NCI-H345 (cell line): ENCODE results near the gene ENPP4.
A peak's percentile ranks its signal among the peaks of the same experiment; 100 is the strongest.
"Not testable (repeated sequence)": the region's sequence is repeated elsewhere in the genome, so short reads cannot be mapped to it uniquely, and the experiment has no call there.

Experiments used
- DNase-seq: peaks from one replicate; lab custom pipeline; 2025; lab: John Stamatoyannopoulos, UW

The ENPP4 gene

GRCh38 chr6:46129629-46130511, at the start of gene ENPP4:
Gene ENPP4 (plus strand): TSS chr6:46129989. CDS start chr6:46139584, 9,595 bp downstream.
- peak; percentile 96 for DNase-seq

GRCh38 chr6:46080111-46080510, 49.7 kb upstream of the ENPP4 start:
- no peak for DNase-seq

- DNase-seq, result not testable (repeated sequence)
Observed at GRCh38 chr6:46085688-46086087, 44.1 kb upstream of the ENPP4 start.

- DNase-seq, result peak; percentile 68
Observed at GRCh38 chr6:46090115-46091079, 39.4 kb upstream of the ENPP4 start.

GRCh38 chr6:46091080-46091478, 38.7 kb upstream of the ENPP4 start:
- DNase-seq, result no peak

- no peak for DNase-seq
Observed at GRCh38 chr6:46095251-46095650, 34.5 kb upstream of the ENPP4 start.

- no peak for DNase-seq
Observed at GRCh38 chr6:46097366-46097765, 32.4 kb upstream of the ENPP4 start.

- peak; percentile 84 for DNase-seq
Observed at GRCh38 chr6:46098678-46099077, 31.1 kb upstream of the ENPP4 start.

- no peak for DNase-seq
Observed at GRCh38 chr6:46099952-46100351, 29.8 kb upstream of the ENPP4 start.

GRCh38 chr6:46102123-46102522, 27.7 kb upstream of the ENPP4 start:
- DNase-seq, result no peak

- DNase-seq, result no peak
Observed at GRCh38 chr6:46103441-46104115, 26.2 kb upstream of the ENPP4 start.

GRCh38 chr6:46104209-46104608, 25.6 kb upstream of the ENPP4 start:
- no peak for DNase-seq

GRCh38 chr6:46105568-46105967, 24.2 kb upstream of the ENPP4 start:
- no peak for DNase-seq

- peak; percentile 84 for DNase-seq
Observed at GRCh38 chr6:46113370-46113769, 16.4 kb upstream of the ENPP4 start.

- DNase-seq, result no peak
Observed at GRCh38 chr6:46115634-46116033, 14.2 kb upstream of the ENPP4 start.

- no peak for DNase-seq
Observed at GRCh38 chr6:46116289-46116688, 13.5 kb upstream of the ENPP4 start.

- DNase-seq, result no peak
Observed at GRCh38 chr6:46118157-46118556, 11.6 kb upstream of the ENPP4 start.

GRCh38 chr6:46118836-46119235, 11.0 kb upstream of the ENPP4 start:
- DNase-seq, result no peak

- DNase-seq, result not testable (repeated sequence)
Observed at GRCh38 chr6:46119679-46120078, 10.1 kb upstream of the ENPP4 start.

GRCh38 chr6:46128476-46128875, 1.3 kb upstream of the ENPP4 start:
- DNase-seq, result no peak

GRCh38 chr6:46129291-46129628, 529 bp upstream of the ENPP4 start:
- DNase-seq, result no peak

GRCh38 chr6:46130666-46131065, 877 bp downstream of the ENPP4 start:
- no peak for DNase-seq
